ENCODE measurements around the gene MUSK.
A peak's percentile ranks its signal among the peaks of the same experiment; 100 is the strongest.
"Not testable (repeated sequence)": the region's sequence is repeated elsewhere in the genome, so short reads cannot be mapped to it uniquely, and the experiment has no call there.

The MUSK gene

DNA sequence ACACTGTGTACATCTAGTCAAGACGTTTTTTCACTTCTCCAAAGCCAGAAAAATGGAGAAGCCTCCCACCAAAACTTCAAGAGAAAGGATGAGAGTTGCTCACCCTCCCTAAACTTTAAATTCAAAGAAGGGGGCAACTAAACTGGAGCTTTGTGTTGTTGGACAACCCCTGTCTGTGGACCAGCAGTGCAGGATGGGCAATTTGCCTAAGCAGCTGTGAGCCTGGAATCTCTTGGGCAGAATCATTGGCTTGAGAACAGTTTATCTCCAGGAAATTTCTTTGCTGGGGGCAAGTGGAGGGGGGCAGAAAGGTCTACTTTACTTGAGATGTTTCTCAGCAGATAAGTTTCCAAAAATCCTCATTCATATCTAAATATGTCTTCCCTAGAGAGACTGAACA is 151.8 kb downstream of the MUSK start:
- DNase-seq (ENCODE audit: insufficient read length, low spot score) (no peak), FAIRE-seq (no peak)

GRCh38 chr9:110821064-110821463 is 152.5 kb downstream of the MUSK start:
- TF ChIP-seq POLR2A (IDR thresholded peaks at IDR 0.05; ENCODE audit: low read depth, low read length), result no peak
- DNase-seq (ENCODE audit: insufficient read length, low spot score) (no peak), FAIRE-seq (no peak)

More for the DNA sequence above, 151.8 kb downstream of the MUSK start:
- no peak for TF ChIP-seq POLR2A (IDR thresholded peaks at IDR 0.05; ENCODE audit: low read depth, low read length)

DNA sequence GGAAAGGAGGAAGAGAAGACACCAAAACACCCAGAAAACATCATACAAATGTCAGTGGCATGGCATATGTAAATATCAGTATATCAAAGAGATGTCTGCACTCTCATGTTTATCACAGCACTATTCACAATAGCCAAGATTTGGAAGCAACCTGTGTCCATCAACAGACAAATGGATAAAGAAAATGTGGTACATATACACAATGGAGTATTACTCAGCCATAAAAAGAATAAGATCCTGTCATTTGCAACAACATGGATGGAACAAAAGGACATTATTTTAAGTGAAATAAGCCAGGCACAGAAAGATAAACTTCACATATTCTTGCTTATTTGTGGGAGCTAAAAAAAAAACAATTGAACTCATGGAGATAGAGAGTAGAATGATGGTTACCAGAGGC is 156.5 kb downstream of the MUSK start:
- not testable (repeated sequence) for FAIRE-seq; DNase-seq (ENCODE audit: insufficient read length, low spot score)

DNA sequence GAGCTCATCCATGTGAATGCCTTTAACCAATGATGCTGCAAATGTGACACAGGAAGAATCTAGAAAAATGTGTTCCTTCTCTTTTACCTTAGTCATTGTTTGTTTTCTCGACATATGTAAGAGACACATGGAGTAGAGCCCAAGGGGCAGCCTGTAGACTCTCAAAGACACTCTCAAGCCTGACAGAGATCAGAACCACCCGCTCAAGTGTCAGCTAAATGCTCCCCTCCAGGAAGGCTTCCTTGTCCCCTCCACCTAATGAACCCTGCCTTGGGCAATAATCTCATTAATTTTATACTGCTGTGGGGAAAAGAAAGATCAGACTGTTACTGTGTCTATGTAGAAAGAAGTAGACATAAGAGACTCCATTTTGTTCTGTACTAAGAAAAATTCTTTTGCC is 157.4 kb downstream of the MUSK start:
- FAIRE-seq, result no peak
- no peak for DNase-seq (ENCODE audit: insufficient read length, low spot score)
- no peak for TF ChIP-seq POLR2A (IDR thresholded peaks at IDR 0.05; ENCODE audit: low read depth, low read length)

DNA sequence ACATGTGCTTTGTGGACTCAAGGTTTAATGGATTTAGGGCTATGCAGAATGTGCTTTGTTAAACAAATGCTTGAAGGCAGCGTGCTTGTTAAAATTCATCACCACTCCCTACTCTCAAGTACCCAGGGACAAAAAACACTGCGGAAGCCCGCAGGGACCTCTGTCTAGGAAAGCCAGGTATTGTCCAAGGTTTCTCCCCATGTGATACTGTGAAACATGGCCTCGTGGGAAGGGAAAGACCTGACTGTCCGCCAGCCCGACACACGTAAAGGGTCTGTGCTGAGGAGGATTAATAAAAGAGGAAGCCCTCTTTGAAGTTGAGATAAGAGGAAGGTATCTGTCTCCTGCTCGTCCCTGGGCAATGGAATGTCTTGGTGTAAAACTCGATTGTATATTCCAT is 157.8 kb downstream of the MUSK start:
- not testable (repeated sequence) for FAIRE-seq; DNase-seq (ENCODE audit: insufficient read length, low spot score)

DNA sequence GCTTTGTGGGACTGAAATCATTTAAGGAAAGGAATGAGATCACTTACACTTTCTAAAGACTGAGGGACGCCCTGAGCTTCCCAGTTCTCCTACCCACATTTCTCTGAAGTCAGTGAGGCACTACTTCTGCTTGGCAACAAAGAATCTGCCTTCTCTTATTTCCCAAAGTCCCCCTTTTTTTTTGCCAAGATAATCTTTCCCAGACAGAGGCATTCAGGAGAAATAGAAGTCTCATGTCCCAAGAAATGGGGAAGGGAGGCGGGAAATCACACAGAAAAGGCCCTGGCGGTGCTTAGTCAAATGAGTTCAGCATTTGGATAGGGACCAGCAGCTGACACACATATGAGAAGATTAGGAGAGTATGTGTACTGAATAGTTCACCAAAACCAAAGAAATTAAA is 159.7 kb downstream of the MUSK start:
- FAIRE-seq (no peak), DNase-seq (ENCODE audit: insufficient read length, low spot score) (no peak)
- TF ChIP-seq POLR2A (IDR thresholded peaks at IDR 0.05; ENCODE audit: low read depth, low read length), result no peak

GRCh38 chr9:110830495-110830894 is 161.9 kb downstream of the MUSK start:
- no peak for DNase-seq (ENCODE audit: insufficient read length, low spot score)
- TF ChIP-seq POLR2A (IDR thresholded peaks at IDR 0.05; ENCODE audit: low read depth, low read length), result no peak
- no peak for FAIRE-seq

DNA sequence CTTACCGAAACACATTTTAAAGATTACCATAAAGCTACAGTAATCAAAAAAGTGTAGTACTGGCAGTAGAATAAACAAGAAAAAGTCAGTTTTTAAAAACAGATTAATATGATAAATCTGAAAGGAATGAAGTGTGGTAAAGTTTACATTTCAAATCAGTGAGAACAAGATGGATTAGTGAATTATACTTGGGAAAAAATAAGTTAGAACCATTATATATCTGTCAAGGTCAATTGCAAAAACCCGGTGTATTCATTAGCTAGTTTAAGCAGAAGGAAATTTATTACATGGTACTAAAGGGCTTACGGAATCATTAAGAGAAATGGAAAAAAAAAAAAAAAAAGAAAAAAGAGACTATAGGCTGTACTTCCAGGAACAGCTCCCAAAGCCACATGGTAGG is 164.3 kb downstream of the MUSK start:
- DNase-seq (ENCODE audit: insufficient read length, low spot score), result no peak
- FAIRE-seq, result no peak
- TF ChIP-seq POLR2A (IDR thresholded peaks at IDR 0.05; ENCODE audit: low read depth, low read length), result no peak

- TF ChIP-seq POLR2A (IDR thresholded peaks at IDR 0.05; ENCODE audit: low read depth, low read length), result no peak
- FAIRE-seq (peak; percentile 99), DNase-seq (ENCODE audit: insufficient read length, low spot score) (peak; percentile 54)
These were observed 166.8 kb downstream of the MUSK start for GRCh38 chr9:110835404-110835803.

DNA sequence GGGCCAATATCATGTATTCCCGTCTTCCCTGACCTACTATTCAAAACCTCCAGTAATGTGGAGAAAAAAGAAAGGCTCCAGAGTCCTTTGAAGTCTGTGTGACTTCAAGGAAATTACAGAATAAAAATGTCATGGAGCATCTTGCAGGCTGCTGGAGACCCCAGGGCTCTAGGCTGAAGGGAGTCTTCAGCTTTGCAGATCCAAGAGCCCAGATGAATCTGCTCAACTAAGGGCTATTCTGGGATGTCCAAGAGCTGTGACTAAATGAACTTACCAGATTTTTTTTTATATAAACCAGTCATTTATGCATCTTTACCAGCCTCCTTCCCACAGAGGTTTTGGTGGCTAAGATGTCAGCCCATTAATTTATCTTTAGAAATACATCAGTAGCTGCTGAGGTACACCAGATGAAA is 167.3 kb downstream of the MUSK start:
- peak; percentile 28 for DNase-seq (ENCODE audit: insufficient read length, low spot score)
- FAIRE-seq, result no peak
- no peak for TF ChIP-seq POLR2A (IDR thresholded peaks at IDR 0.05; ENCODE audit: low read depth, low read length)

GRCh38 chr9:110837401-110838005 is 168.9 kb downstream of the MUSK start:
- TF ChIP-seq POLR2A (IDR thresholded peaks at IDR 0.05; ENCODE audit: low read depth, low read length), result no peak
- DNase-seq (ENCODE audit: insufficient read length, low spot score) (no peak), FAIRE-seq (peak; percentile 53)

GRCh38 chr9:110842169-110842568 is 173.6 kb downstream of the MUSK start:
- no peak for DNase-seq (ENCODE audit: insufficient read length, low spot score)
- no peak for TF ChIP-seq POLR2A (IDR thresholded peaks at IDR 0.05; ENCODE audit: low read depth, low read length)
- no peak for FAIRE-seq

GRCh38 chr9:110842986-110843385 is 174.4 kb downstream of the MUSK start:
- FAIRE-seq (no peak), DNase-seq (ENCODE audit: insufficient read length, low spot score) (no peak)
- TF ChIP-seq POLR2A (IDR thresholded peaks at IDR 0.05; ENCODE audit: low read depth, low read length), result no peak

- FAIRE-seq (no peak), DNase-seq (ENCODE audit: insufficient read length, low spot score) (no peak)
- TF ChIP-seq POLR2A (IDR thresholded peaks at IDR 0.05; ENCODE audit: low read depth, low read length), result no peak
These were observed 175.5 kb downstream of the MUSK start for GRCh38 chr9:110844121-110844520.

DNA sequence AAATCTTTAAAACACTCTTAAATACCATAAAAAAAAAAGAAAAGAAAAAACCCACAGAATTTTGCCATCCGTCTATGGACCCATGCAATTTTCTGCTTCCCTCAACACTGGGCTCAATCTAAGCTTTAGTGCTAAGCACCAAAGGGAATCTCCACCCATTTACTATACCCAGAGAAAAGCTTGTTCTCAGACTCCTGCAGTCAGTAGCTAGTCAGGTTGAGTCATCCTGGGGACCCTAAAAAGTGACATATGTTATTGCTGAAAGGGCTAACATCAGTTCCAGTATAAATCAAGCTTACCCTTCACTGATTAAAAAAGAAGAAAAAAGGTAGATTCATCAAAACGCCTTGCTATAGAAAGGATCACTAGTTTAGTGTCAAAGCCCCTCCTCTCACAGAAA is 177.6 kb downstream of the MUSK start:
- no peak for TF ChIP-seq POLR2A (IDR thresholded peaks at IDR 0.05; ENCODE audit: low read depth, low read length)
- FAIRE-seq (peak; percentile 73), DNase-seq (ENCODE audit: insufficient read length, low spot score) (no peak)

- TF ChIP-seq POLR2A (IDR thresholded peaks at IDR 0.05; ENCODE audit: low read depth, low read length), result no peak
- FAIRE-seq (peak; percentile 60), DNase-seq (ENCODE audit: insufficient read length, low spot score) (no peak)
These were observed 179.1 kb downstream of the MUSK start for GRCh38 chr9:110847671-110848070.
